Measurements from ENCODE around the gene PYCR2.

PYCR2 gene

GRCh38 chr1:225963735-225964530 is 39.9 kb upstream of the PYCR2 start:
- TF ChIP-seq FOXP2 (optimal IDR thresholded peaks at IDR 0.05; ENCODE audit: borderline replicate concordance, extremely low read depth, extremely low read length, insufficient read depth) (no peak), REST (IDR thresholded peaks at IDR 0.05; ENCODE audit: insufficient read depth in 1 of 2, low read depth in 2 of 2, low read length in 2 of 2) (no peak), POLR2AphosphoS5 (IDR thresholded peaks at IDR 0.05; ENCODE audit: low read depth, low read length) (no peak), TAF1 (IDR thresholded peaks at IDR 0.05; ENCODE audit: borderline replicate concordance, insufficient read depth, low read length) (no peak), SIN3A (IDR thresholded peaks at IDR 0.05; ENCODE audit: borderline replicate concordance, insufficient read depth, low read length) (no peak)

- no peak for TF ChIP-seq TAF1 (IDR thresholded peaks at IDR 0.05; ENCODE audit: borderline replicate concordance, insufficient read depth, low read length)
- no peak for TF ChIP-seq FOXP2 (optimal IDR thresholded peaks at IDR 0.05; ENCODE audit: borderline replicate concordance, extremely low read depth, extremely low read length, insufficient read depth)
- TF ChIP-seq REST (IDR thresholded peaks at IDR 0.05; ENCODE audit: insufficient read depth in 1 of 2, low read depth in 2 of 2, low read length in 2 of 2): no peak
- no peak for TF ChIP-seq POLR2AphosphoS5 (IDR thresholded peaks at IDR 0.05; ENCODE audit: low read depth, low read length)
- no peak for TF ChIP-seq SIN3A (IDR thresholded peaks at IDR 0.05; ENCODE audit: borderline replicate concordance, insufficient read depth, low read length)
These were observed 38.5 kb upstream of the PYCR2 start for GRCh38 chr1:225962440-225962975.

DNA sequence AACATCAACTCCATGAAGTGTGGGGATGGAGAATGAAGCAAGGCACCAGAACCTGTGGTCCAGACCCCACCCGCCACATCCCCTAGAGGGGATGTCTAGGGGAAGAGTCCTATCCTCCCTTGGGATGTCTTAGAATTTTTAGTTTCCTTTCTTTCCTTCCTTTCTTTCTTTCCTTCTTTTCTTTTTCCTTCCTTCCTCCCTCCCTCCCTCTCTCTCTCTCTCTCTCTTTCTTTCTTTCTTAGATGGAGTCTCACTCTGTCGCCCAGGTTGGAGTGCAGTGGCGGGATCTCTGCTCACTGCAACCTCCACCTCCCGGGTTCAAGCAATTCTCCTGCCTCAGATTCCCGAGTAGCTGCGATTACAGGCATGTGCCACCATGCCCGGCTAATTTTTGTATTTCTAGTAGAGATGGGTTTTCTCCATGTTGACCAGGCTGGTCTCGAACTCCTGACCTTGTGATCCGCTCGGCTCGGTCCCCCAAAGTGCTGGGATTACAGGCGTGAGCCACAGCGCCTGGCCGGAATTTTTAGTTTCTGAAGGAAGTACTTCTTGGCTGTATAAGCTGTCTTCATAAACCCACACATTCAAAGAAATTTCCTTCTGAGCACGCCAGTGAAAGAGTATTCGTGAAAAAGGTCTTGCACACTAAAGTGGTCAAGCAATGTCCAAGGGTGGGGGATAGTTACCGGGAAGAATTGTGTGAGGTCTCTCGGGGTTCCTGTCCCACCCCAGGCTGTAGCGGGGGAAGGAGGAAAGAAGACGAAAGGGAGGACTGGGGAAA is 37.8 kb upstream of the PYCR2 start:
- TF ChIP-seq REST (IDR thresholded peaks at IDR 0.05; ENCODE audit: insufficient read depth in 1 of 2, low read depth in 2 of 2, low read length in 2 of 2) (no peak), POLR2AphosphoS5 (IDR thresholded peaks at IDR 0.05; ENCODE audit: low read depth, low read length) (no peak), FOXP2 (optimal IDR thresholded peaks at IDR 0.05; ENCODE audit: borderline replicate concordance, extremely low read depth, extremely low read length, insufficient read depth) (no peak), TAF1 (IDR thresholded peaks at IDR 0.05; ENCODE audit: borderline replicate concordance, insufficient read depth, low read length) (no peak), SIN3A (IDR thresholded peaks at IDR 0.05; ENCODE audit: borderline replicate concordance, insufficient read depth, low read length) (no peak)

DNA sequence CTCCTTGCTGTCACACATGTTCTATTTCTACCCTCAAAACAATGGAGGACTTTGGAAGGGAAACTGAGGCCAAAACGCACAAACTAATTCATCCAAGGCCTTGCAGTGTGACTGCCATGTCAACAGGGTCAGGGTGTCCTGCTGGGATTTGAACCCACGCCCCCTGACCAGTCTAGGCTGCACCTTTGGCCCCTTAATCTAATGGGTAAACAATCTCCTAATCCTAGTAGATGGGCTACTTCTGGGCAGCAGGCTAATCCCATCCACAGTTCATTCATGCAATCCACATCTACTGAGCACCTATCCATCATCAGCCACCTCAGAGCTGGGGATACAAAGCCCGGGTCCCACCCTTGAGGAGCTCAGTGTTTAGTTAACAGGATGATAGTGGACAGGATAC is 34.0 kb upstream of the PYCR2 start:
- TF ChIP-seq SIN3A (IDR thresholded peaks at IDR 0.05; ENCODE audit: borderline replicate concordance, insufficient read depth, low read length): no peak
- TF ChIP-seq FOXP2 (optimal IDR thresholded peaks at IDR 0.05; ENCODE audit: borderline replicate concordance, extremely low read depth, extremely low read length, insufficient read depth): no peak
- TF ChIP-seq REST (IDR thresholded peaks at IDR 0.05; ENCODE audit: insufficient read depth in 1 of 2, low read depth in 2 of 2, low read length in 2 of 2): no peak
- TF ChIP-seq TAF1 (IDR thresholded peaks at IDR 0.05; ENCODE audit: borderline replicate concordance, insufficient read depth, low read length): no peak

Data from PFSK-1 (cell line).